Mesendoderm (in vitro differentiated cells): Measurements from ENCODE around the gene CPED1.
"Not testable (repeated sequence)": the region's sequence is repeated elsewhere in the genome, so short reads cannot be mapped to it uniquely, and the experiment has no call there.

ENCODE experiments used
- DNase-seq: peaks from one replicate; pipeline ENCODE4 v3.0.0; 2013
- H2AK5ac ChIP-seq: 2 replicates; pipeline ENCODE4 v1.6.1; 2013; ENCODE audit warnings: low read length, inconsistent platforms
- H2BK120ac ChIP-seq: 2 replicates; pipeline ENCODE4 v1.6.1; 2013; ENCODE audit warnings: low read depth, mild to moderate bottlenecking, low read length, moderate library complexity, mixed read lengths
- H2BK15ac ChIP-seq: replicated peaks from 2 replicates; pipeline ENCODE4 v1.6.1; 2013; ENCODE audit warnings: low read depth, mild to moderate bottlenecking, moderate library complexity
- H2BK5ac ChIP-seq: 2 replicates; pipeline ENCODE4 v1.6.1; 2013; ENCODE audit warnings: low read length, inconsistent platforms
- H3K18ac ChIP-seq: 2 replicates; pipeline ENCODE4 v1.6.1; 2013; ENCODE audit warnings: mild to moderate bottlenecking, low read length, mixed read lengths
- H3K23ac ChIP-seq: one replicate; pipeline ENCODE4 v1.6.1; 2013; ENCODE audit warnings: low read length
- H3K27ac ChIP-seq: 2 replicates; pipeline ENCODE4 v1.5.1; 2013; ENCODE audit warnings: low read depth, mild to moderate bottlenecking, inconsistent platforms, low read length, moderate library complexity
- H3K27me3 ChIP-seq: 2 replicates; pipeline ENCODE4 v1.6.1; 2013; ENCODE audit warnings: low read length, control low read depth, mild to moderate bottlenecking, inconsistent platforms; ENCODE audit not compliant: insufficient read depth, poor library complexity
- H3K36me3 ChIP-seq: 2 replicates; pipeline ENCODE4 v1.6.1; 2013; ENCODE audit warnings: low read length, inconsistent platforms; ENCODE audit not compliant: control insufficient read depth, insufficient read depth
- H3K4ac ChIP-seq: one replicate; pipeline ENCODE4 v1.6.1; 2013; ENCODE audit warnings: low read depth, mild to moderate bottlenecking, low read length, moderate library complexity
- H3K4me1 ChIP-seq: 2 replicates; pipeline ENCODE4 v1.6.1; 2013; ENCODE audit warnings: low read depth, low read length, inconsistent platforms; ENCODE audit not compliant: control insufficient read depth
- H3K4me2 ChIP-seq: 2 replicates; pipeline ENCODE4 v1.6.1; 2013; ENCODE audit warnings: low read length
- H3K4me3 ChIP-seq: 2 replicates; pipeline ENCODE4 v1.5.1; 2013; ENCODE audit warnings: mild to moderate bottlenecking, low read length
- H3K56ac ChIP-seq: one replicate; pipeline ENCODE4 v1.6.1; 2013; ENCODE audit warnings: low read length
- H3K79me1 ChIP-seq: 2 replicates; pipeline ENCODE4 v1.6.1; 2013; ENCODE audit warnings: low read length, inconsistent platforms
- H3K79me2 ChIP-seq: 2 replicates; pipeline ENCODE4 v1.6.1; 2013; ENCODE audit warnings: mild to moderate bottlenecking, low read length; ENCODE audit not compliant: control insufficient read depth, insufficient read depth
- H3K9ac ChIP-seq: 2 replicates; pipeline ENCODE4 v1.6.1; 2013; ENCODE audit warnings: low read length, inconsistent platforms
- H4K5ac ChIP-seq: one replicate; pipeline ENCODE4 v1.6.1; 2013; ENCODE audit warnings: low read length
- H4K8ac ChIP-seq: one replicate; pipeline ENCODE4 v1.6.1; 2013; ENCODE audit warnings: low read depth, mild to moderate bottlenecking, control low read depth, low read length, moderate library complexity
- WGBS: extraction: QIAGEN DNeasy Blood & Tissue Kit; methylation state at CpG from one replicate; pipeline ENCODE4 v1.1.7; 2013; ENCODE audit warnings: low lambda C conversion rate, missing lambda C conversion rate; ENCODE audit not compliant: insufficient coverage; ENCODE audit errors: extremely low coverage; 5-methylcytosine and 5-hydroxymethylcytosine counted together

CPED1 gene

GRCh38 chr7:121214657-121215056 is 226.1 kb downstream of the CPED1 start:
- Histone ChIP-seq H3K4me2 (no peak overlapping the region), H3K79me2 (no peaks in the 10 kb centered on the region), H2BK120ac (no peak overlapping the region), H3K27ac (no peak overlapping the region), H3K56ac (no peak overlapping the region), H2BK15ac (no peak overlapping the region), H3K18ac (no peak overlapping the region), H2BK5ac (no peak overlapping the region), H4K5ac (no peak overlapping the region), H2AK5ac (no peak overlapping the region), H3K79me1 (no peaks in the 10 kb centered on the region), H3K4me3 (no peak overlapping the region), H3K4me1 (no peaks in the 10 kb centered on the region), H4K8ac (no peak overlapping the region), H3K36me3 (no peaks in the 10 kb centered on the region), H3K27me3 (peaks cover 2% of the 10 kb centered on the region), H3K4ac (no peak overlapping the region), H3K23ac (no peak overlapping the region), H3K9ac (no peak overlapping the region)
- no peak for DNase-seq
- WGBS = no CpG with 5 or more reads among the region's 2 CpGs

GRCh38 chr7:121219026-121219425 is 230.5 kb downstream of the CPED1 start:
- Histone ChIP-seq H3K23ac (no peak overlapping the region), H2BK15ac (no peak overlapping the region), H3K56ac (no peak overlapping the region), H4K5ac (no peak overlapping the region), H3K36me3 (no peaks in the 10 kb centered on the region), H2AK5ac (no peak overlapping the region), H3K27ac (no peak overlapping the region), H2BK5ac (no peak overlapping the region), H4K8ac (no peak overlapping the region), H3K4me1 (no peaks in the 10 kb centered on the region), H3K79me1 (no peaks in the 10 kb centered on the region), H3K18ac (no peak overlapping the region), H3K4me3 (no peak overlapping the region), H3K9ac (no peak overlapping the region), H3K79me2 (no peaks in the 10 kb centered on the region), H3K4me2 (no peak overlapping the region), H3K4ac (no peak overlapping the region), H3K27me3 (no peaks in the 10 kb centered on the region), H2BK120ac (no peak overlapping the region)
- no peak for DNase-seq
- no CpG with 5 or more reads among the region's 2 CpGs for WGBS

DNA sequence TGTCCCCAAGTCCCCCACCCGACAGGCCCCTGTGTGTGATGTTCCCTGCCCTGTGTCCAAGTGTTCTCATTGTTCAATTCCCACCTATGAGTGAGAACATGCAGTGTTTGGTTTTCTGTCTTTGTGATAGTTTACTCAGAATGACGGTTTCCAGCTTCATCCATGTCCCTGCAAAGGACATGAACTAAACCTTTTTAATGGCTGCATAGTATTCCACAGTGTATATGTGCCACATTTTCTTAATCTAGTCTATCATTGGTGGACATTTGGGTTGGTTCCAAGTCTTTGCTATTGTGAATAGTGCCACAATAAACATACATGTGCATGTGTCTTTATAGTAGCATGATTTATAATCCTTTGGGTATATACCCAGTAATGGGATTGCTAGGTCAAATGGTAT is 232.6 kb downstream of the CPED1 start:
- not testable (repeated sequence) for H3K4me2 ChIP-seq, H3K4me3 ChIP-seq, H3K4me1 ChIP-seq, H3K56ac ChIP-seq, H4K8ac ChIP-seq, H3K79me1 ChIP-seq, H2AK5ac ChIP-seq, H3K27ac ChIP-seq, H4K5ac ChIP-seq, H3K9ac ChIP-seq, H3K18ac ChIP-seq, H2BK120ac ChIP-seq, H3K4ac ChIP-seq, H3K36me3 ChIP-seq, H3K27me3 ChIP-seq, H2BK15ac ChIP-seq, DNase-seq, H2BK5ac ChIP-seq, H3K23ac ChIP-seq, H3K79me2 ChIP-seq
- no CpG with 5 or more reads among the region's 2 CpGs for WGBS

GRCh38 chr7:121228779-121229178 is 240.3 kb downstream of the CPED1 start:
- no peak overlapping the region for H3K9ac ChIP-seq
- H3K27ac ChIP-seq = no peak overlapping the region
- WGBS = no CpG with 5 or more reads among the region's 1 CpG

GRCh38 chr7:121235201-121235600 is 246.7 kb downstream of the CPED1 start:
- H2BK5ac ChIP-seq = no peak overlapping the region
- H3K4me1 ChIP-seq = no peaks in the 10 kb centered on the region
- no peak overlapping the region for H4K5ac ChIP-seq
- DNase-seq = no peak
- H4K8ac ChIP-seq = no peak overlapping the region
- no peak overlapping the region for H2BK15ac ChIP-seq
- H3K36me3 ChIP-seq = no peaks in the 10 kb centered on the region
- no peaks in the 10 kb centered on the region for H3K79me1 ChIP-seq
- no peak overlapping the region for H2AK5ac ChIP-seq
- H2BK120ac ChIP-seq = no peak overlapping the region
- H3K4ac ChIP-seq = no peak overlapping the region
- no peak overlapping the region for H3K23ac ChIP-seq
- no peak overlapping the region for H3K56ac ChIP-seq
- H3K27ac ChIP-seq = no peak overlapping the region
- no peaks in the 10 kb centered on the region for H3K79me2 ChIP-seq
- no peak overlapping the region for H3K18ac ChIP-seq
- H3K4me2 ChIP-seq = no peak overlapping the region
- no peaks in the 10 kb centered on the region for H3K27me3 ChIP-seq
- H3K4me3 ChIP-seq = no peak overlapping the region
- no peak overlapping the region for H3K9ac ChIP-seq

More at GRCh38 chr7:121228779-121229178, 240.3 kb downstream of the CPED1 start:
- Histone ChIP-seq H3K4me1 (no peaks in the 10 kb centered on the region), H2BK5ac (no peak overlapping the region), H2BK120ac (no peak overlapping the region), H3K23ac (no peak overlapping the region), H3K18ac (no peak overlapping the region), H3K4ac (no peak overlapping the region), H4K8ac (no peak overlapping the region), H3K79me1 (no peaks in the 10 kb centered on the region), H3K56ac (no peak overlapping the region), H2BK15ac (no peak overlapping the region), H3K27me3 (no peaks in the 10 kb centered on the region), H3K79me2 (no peaks in the 10 kb centered on the region), H3K36me3 (no peaks in the 10 kb centered on the region), H3K4me2 (no peak overlapping the region), H3K4me3 (no peak overlapping the region), H4K5ac (no peak overlapping the region), H2AK5ac (no peak overlapping the region)
- no peak for DNase-seq

- H2BK5ac ChIP-seq = no peak overlapping the region
- no peak overlapping the region for H3K23ac ChIP-seq
- no peak overlapping the region for H3K4me3 ChIP-seq
- H3K36me3 ChIP-seq = no peaks in the 10 kb centered on the region
- no peaks in the 10 kb centered on the region for H3K4me1 ChIP-seq
- no peak overlapping the region for H4K8ac ChIP-seq
- H3K56ac ChIP-seq = no peak overlapping the region
- no peaks in the 10 kb centered on the region for H3K27me3 ChIP-seq
- no peak overlapping the region for H3K4ac ChIP-seq
- no peak overlapping the region for H2AK5ac ChIP-seq
- no peak overlapping the region for H2BK15ac ChIP-seq
- H3K27ac ChIP-seq = no peak overlapping the region
- no peak overlapping the region for H3K18ac ChIP-seq
- H2BK120ac ChIP-seq = no peak overlapping the region
- DNase-seq = no peak
- no CpG with 5 or more reads among the region's 3 CpGs for WGBS
- no peaks in the 10 kb centered on the region for H3K79me1 ChIP-seq
- H3K4me2 ChIP-seq = no peak overlapping the region
- no peaks in the 10 kb centered on the region for H3K79me2 ChIP-seq
- H3K9ac ChIP-seq = no peak overlapping the region
- no peak overlapping the region for H4K5ac ChIP-seq
Measured at GRCh38 chr7:121237601-121238000, 249.1 kb downstream of the CPED1 start.
